C4-2B (cell line): ENCODE measurements around the gene ADD1.

Experiments
- H3K27ac ChIP-seq: fragments of 450-650 bp; 2 replicates; pipeline ENCODE4 v1.5.1; 2017
- ZFX ChIP-seq: fragments of 450-650 bp; IDR thresholded peaks from 2 replicates; pipeline ENCODE4 v1.6.1; 2017
- TF ChIP-seq, protein P1 (sequence below): fragments of 450-650 bp; conservative IDR thresholded peaks from 2 replicates; pipeline ENCODE4 v1.5.1; 2017; ENCODE audit warnings: mild to moderate bottlenecking

The ADD1 gene

GRCh38 chr4:2886161-2886560 is 42.5 kb downstream of the ADD1 start:
- TF ChIP-seq, protein P1, sequence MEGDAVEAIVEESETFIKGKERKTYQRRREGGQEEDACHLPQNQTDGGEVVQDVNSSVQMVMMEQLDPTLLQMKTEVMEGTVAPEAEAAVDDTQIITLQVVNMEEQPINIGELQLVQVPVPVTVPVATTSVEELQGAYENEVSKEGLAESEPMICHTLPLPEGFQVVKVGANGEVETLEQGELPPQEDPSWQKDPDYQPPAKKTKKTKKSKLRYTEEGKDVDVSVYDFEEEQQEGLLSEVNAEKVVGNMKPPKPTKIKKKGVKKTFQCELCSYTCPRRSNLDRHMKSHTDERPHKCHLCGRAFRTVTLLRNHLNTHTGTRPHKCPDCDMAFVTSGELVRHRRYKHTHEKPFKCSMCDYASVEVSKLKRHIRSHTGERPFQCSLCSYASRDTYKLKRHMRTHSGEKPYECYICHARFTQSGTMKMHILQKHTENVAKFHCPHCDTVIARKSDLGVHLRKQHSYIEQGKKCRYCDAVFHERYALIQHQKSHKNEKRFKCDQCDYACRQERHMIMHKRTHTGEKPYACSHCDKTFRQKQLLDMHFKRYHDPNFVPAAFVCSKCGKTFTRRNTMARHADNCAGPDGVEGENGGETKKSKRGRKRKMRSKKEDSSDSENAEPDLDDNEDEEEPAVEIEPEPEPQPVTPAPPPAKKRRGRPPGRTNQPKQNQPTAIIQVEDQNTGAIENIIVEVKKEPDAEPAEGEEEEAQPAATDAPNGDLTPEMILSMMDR, result no peak
- TF ChIP-seq ZFX, result no peak
- no peak overlapping the region for H3K27ac ChIP-seq

DNA sequence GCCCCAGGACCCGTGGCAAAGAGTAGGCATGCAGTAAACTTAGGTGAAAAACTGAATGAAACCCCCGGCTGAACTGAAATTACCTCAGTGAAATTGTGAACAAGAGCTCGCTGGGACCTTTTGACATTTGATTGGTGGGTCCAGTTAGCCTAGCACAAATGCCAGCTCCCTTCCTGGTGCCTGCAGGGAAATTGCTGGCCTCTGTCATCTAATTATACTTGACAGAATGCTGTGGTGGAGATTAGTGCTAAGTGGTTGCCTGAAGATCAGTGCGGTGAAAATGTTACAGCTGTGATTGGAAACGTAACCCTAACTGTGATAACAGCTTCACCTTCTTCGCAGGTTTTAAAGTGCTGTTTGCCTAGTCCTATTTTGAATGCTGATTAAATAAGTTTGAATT is 43.0 kb downstream of the ADD1 start:
- H3K27ac ChIP-seq, result no peak overlapping the region
- TF ChIP-seq, protein P1, result no peak
- TF ChIP-seq ZFX, result no peak

GRCh38 chr4:2887343-2887742 is 43.7 kb downstream of the ADD1 start:
- no peak overlapping the region for H3K27ac ChIP-seq
- TF ChIP-seq, protein P1, result no peak
- no peak for TF ChIP-seq ZFX

GRCh38 chr4:2888886-2889285 is 45.2 kb downstream of the ADD1 start:
- no peak for TF ChIP-seq ZFX
- TF ChIP-seq, protein P1, result no peak
- H3K27ac ChIP-seq, result no peak overlapping the region

- no peak for TF ChIP-seq ZFX
- TF ChIP-seq, protein P1, result no peak
These were observed 47.6 kb downstream of the ADD1 start for GRCh38 chr4:2891294-2891693.

GRCh38 chr4:2893772-2894171 is 50.1 kb downstream of the ADD1 start:
- TF ChIP-seq, protein P1, result no peak
- TF ChIP-seq ZFX, result no peak
- peak overlapping the region; percentile 52 for H3K27ac ChIP-seq

More at GRCh38 chr4:2891294-2891693, 47.6 kb downstream of the ADD1 start:
- H3K27ac ChIP-seq, result no peak overlapping the region

- TF ChIP-seq, protein P1, result no peak
- TF ChIP-seq ZFX, result no peak
- no peak overlapping the region for H3K27ac ChIP-seq
These were observed 54.4 kb downstream of the ADD1 start for GRCh38 chr4:2898001-2898400.
